GM18873 (cell line): ENCODE data around the gene PRR9.
"Not testable (repeated sequence)": the region's sequence is repeated elsewhere in the genome, so short reads cannot be mapped to it uniquely, and the experiment has no call there.

Experiments used
- ATAC-seq: cut with Tn5 transposase; IDR thresholded peaks from one replicate; pipeline ENCODE4 v1.9.1; 2021; ENCODE audit warnings: mild to moderate bottlenecking, moderate library complexity, moderate number of reproducible peaks; ENCODE audit not compliant: unreplicated experiment, low FRiP score

The PRR9 gene

GRCh38 chr1:153228491-153228890 is 11.1 kb downstream of the PRR9 start:
- no peak for ATAC-seq

GRCh38 chr1:153229076-153229829 is 11.9 kb downstream of the PRR9 start:
- ATAC-seq = not testable (repeated sequence)

- ATAC-seq = no peak
These were observed 14.0 kb downstream of the PRR9 start for GRCh38 chr1:153231363-153231762.

GRCh38 chr1:153231785-153232184 is 14.4 kb downstream of the PRR9 start:
- ATAC-seq = no peak

- ATAC-seq = no peak
These were observed 15.2 kb downstream of the PRR9 start for GRCh38 chr1:153232553-153232952.

GRCh38 chr1:153233448-153233847 is 16.1 kb downstream of the PRR9 start:
- ATAC-seq = no peak

- ATAC-seq = no peak
These were observed 21.1 kb downstream of the PRR9 start for GRCh38 chr1:153238527-153238926.

GRCh38 chr1:153242160-153242559 is 24.8 kb downstream of the PRR9 start:
- no peak for ATAC-seq

GRCh38 chr1:153245466-153245865 is 28.1 kb downstream of the PRR9 start:
- no peak for ATAC-seq

- no peak for ATAC-seq
These were observed 28.6 kb downstream of the PRR9 start for GRCh38 chr1:153246018-153246417.

- ATAC-seq = no peak
These were observed 29.4 kb downstream of the PRR9 start for GRCh38 chr1:153246825-153247224.

GRCh38 chr1:153248176-153248879 is 30.9 kb downstream of the PRR9 start:
- no peak for ATAC-seq

GRCh38 chr1:153250166-153250565 is 32.8 kb downstream of the PRR9 start:
- ATAC-seq = no peak

- ATAC-seq = no peak
These were observed 33.7 kb downstream of the PRR9 start for GRCh38 chr1:153251087-153251486.

- ATAC-seq = no peak
These were observed 34.2 kb downstream of the PRR9 start for GRCh38 chr1:153251562-153251961.

- no peak for ATAC-seq
These were observed 34.6 kb downstream of the PRR9 start for GRCh38 chr1:153251988-153252387.

GRCh38 chr1:153253076-153253475 is 35.7 kb downstream of the PRR9 start:
- no peak for ATAC-seq

GRCh38 chr1:153253693-153254092 is 36.3 kb downstream of the PRR9 start:
- ATAC-seq = no peak

- no peak for ATAC-seq
These were observed 42.0 kb downstream of the PRR9 start, which contains the start of gene LORICRIN for GRCh38 chr1:153259387-153259786. LORICRIN (plus strand) TSS chr1:153259687; CDS start chr1:153260950, 1,263 bp downstream.

GRCh38 chr1:153260585-153261280 is 43.3 kb downstream of the PRR9 start:
- ATAC-seq = no peak
